WERI-Rb-1 (cell line): ENCODE results near the gene MTUS2.

Experiments used
- DNase-seq: peaks from one replicate; pipeline ENCODE4 v3.0.0-alpha.2; 2020
- H3K27ac ChIP-seq: fragments of 250-450 bp; sonication (Bioruptor Pico); 2 replicates; pipeline ENCODE4 v1.5.1; 2020; ENCODE audit warnings: mild to moderate bottlenecking, moderate library complexity
- H3K27me3 ChIP-seq: fragments of 250-450 bp; sonication (Bioruptor Pico); 2 replicates; pipeline ENCODE4 v1.5.1; 2021; ENCODE audit warnings: mild to moderate bottlenecking, low read depth, moderate library complexity; ENCODE audit not compliant: insufficient read depth, severe bottlenecking
- H3K36me3 ChIP-seq: fragments of 250-450 bp; sonication (Bioruptor Pico); 2 replicates; pipeline ENCODE4 v1.5.1; 2020; ENCODE audit warnings: mild to moderate bottlenecking, moderate library complexity
- H3K4me3 ChIP-seq: 2 replicates; pipeline ENCODE4 v1.5.1; 2011; ENCODE audit warnings: low read depth, mild to moderate bottlenecking, control low read depth, low read length
- H3K9me3 ChIP-seq: fragments of 250-450 bp; sonication (Bioruptor Pico); 2 replicates; pipeline ENCODE4 v1.5.1; 2021; ENCODE audit warnings: mild to moderate bottlenecking, moderate library complexity; ENCODE audit not compliant: severe bottlenecking
- TF ChIP-seq, protein P1 (sequence below): IDR thresholded peaks from 2 replicates; pipeline ENCODE4 v1.5.1; 2011; ENCODE audit warnings: low read depth, mild to moderate bottlenecking, control low read depth, inconsistent platforms, low read length

The MTUS2 gene

DNA sequence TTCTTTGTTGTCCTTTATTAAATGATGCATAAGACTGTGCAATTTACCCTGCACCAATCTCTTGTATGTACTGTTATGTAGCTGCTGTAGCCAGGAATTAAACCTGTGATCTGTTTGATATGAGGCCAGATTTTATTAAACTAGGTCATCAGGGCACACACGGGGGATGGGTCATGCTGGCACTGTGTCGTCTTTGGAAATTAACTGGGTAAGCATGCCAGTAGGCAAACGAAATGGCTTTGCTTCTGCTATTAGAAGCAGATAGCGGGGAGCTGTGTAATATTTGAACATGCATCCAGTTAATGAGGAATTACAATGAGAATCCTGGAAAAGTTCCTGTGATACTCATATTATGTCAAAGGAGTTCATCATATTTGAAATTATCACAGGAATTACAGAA is 23.5 kb downstream of the MTUS2 start:
- Histone ChIP-seq H3K27ac (no peak overlapping the region), H3K4me3 (no peak overlapping the region), H3K9me3 (no peaks in the 10 kb centered on the region), H3K36me3 (no peaks in the 10 kb centered on the region), H3K27me3 (peaks cover 3% of the 10 kb centered on the region)
- TF ChIP-seq, protein P1, sequence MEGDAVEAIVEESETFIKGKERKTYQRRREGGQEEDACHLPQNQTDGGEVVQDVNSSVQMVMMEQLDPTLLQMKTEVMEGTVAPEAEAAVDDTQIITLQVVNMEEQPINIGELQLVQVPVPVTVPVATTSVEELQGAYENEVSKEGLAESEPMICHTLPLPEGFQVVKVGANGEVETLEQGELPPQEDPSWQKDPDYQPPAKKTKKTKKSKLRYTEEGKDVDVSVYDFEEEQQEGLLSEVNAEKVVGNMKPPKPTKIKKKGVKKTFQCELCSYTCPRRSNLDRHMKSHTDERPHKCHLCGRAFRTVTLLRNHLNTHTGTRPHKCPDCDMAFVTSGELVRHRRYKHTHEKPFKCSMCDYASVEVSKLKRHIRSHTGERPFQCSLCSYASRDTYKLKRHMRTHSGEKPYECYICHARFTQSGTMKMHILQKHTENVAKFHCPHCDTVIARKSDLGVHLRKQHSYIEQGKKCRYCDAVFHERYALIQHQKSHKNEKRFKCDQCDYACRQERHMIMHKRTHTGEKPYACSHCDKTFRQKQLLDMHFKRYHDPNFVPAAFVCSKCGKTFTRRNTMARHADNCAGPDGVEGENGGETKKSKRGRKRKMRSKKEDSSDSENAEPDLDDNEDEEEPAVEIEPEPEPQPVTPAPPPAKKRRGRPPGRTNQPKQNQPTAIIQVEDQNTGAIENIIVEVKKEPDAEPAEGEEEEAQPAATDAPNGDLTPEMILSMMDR: no peak
- no peak for DNase-seq

DNA sequence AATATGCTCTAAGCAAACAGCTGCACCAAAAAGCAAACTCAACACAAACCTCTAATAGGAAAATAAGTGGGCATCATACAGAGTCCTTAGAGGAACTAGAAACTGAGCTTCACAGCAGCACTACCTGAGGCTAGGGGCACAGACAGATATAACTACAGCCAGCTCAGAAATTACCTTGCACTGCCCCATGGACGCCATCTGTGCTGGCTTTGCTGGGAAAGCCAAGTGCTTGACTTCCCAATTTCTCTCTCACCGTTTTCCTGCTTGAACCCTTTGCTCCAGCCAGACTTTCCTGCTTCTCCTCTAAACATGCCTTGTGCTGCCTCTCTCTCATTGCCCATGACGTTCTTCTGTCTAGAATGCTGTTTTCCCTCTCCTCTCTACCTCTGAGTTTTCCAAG is 29.3 kb downstream of the MTUS2 start:
- H3K4me3 ChIP-seq: no peak overlapping the region
- no peak for DNase-seq
- H3K27ac ChIP-seq: no peak overlapping the region
- no peaks in the 10 kb centered on the region for H3K9me3 ChIP-seq
- no peaks in the 10 kb centered on the region for H3K27me3 ChIP-seq
- H3K36me3 ChIP-seq: no peaks in the 10 kb centered on the region
- TF ChIP-seq, protein P1: no peak

DNA sequence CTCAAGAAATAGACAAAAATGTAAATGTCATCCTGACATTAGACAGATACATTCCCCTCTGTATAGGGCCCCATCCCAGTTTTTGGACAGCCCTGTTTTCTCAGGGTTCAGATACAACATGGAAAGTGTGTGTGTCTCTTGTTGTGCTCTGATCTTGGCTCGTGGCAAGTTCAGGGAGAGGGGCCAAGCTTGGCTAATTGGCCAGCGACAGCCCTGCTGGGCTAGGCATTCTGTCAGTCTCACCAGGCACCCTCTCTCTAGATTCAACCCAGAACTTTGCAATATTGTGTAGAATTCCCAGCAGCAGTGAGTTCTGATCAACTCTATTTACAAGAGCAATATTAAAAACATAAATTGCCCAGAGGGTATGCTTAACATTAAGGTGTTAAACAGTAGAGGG is 30.1 kb downstream of the MTUS2 start:
- no peak for DNase-seq
- TF ChIP-seq, protein P1: no peak
- Histone ChIP-seq H3K27me3 (no peaks in the 10 kb centered on the region), H3K9me3 (no peaks in the 10 kb centered on the region), H3K36me3 (no peaks in the 10 kb centered on the region), H3K27ac (no peak overlapping the region), H3K4me3 (no peak overlapping the region)

DNA sequence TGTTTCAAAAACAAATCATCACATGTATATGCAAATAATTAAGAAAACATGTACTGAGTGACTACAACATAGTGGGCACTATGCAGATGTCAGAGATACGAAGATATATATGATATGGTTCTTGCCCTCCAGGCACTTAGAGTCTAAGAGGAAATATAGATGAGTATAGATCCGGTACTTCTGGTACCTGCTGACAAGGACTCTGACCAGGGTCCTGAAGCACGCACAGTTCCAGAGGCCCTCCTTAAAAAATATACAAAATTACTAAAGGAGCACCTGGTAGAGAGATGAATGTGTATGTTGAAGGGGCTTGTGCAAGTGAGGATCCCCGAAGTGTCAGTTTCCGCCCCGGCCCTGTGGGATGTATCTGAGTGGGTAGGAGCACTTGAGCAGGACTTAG is 31.3 kb downstream of the MTUS2 start:
- no peaks in the 10 kb centered on the region for H3K36me3 ChIP-seq
- no peak overlapping the region for H3K4me3 ChIP-seq
- H3K27me3 ChIP-seq: no peaks in the 10 kb centered on the region
- H3K9me3 ChIP-seq: no peaks in the 10 kb centered on the region
- TF ChIP-seq, protein P1: no peak
- H3K27ac ChIP-seq: no peak overlapping the region
- no peak for DNase-seq

DNA sequence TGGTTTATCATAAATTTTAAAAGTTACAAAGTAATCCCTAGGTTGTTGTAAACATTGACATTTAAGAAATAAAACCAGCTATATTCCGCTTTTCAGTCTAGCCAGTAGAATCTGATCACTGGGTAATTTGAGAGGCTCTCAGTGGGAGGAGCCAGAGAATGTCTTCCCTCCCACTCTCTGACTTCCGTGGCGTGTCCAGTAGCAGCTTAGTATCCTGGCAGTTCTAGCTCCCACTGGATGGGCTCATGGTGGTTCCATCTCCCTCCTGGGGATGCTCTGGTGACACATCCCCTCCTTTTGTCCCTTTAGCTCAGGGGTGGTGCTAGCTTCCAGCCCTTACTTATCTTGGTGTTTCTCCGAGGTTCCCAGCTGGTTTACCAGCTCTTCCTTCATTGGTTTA is 34.5 kb downstream of the MTUS2 start:
- Histone ChIP-seq H3K27ac (no peak overlapping the region), H3K9me3 (no peaks in the 10 kb centered on the region), H3K4me3 (no peak overlapping the region), H3K27me3 (no peaks in the 10 kb centered on the region), H3K36me3 (no peaks in the 10 kb centered on the region)
- no peak for DNase-seq
- TF ChIP-seq, protein P1: no peak

DNA sequence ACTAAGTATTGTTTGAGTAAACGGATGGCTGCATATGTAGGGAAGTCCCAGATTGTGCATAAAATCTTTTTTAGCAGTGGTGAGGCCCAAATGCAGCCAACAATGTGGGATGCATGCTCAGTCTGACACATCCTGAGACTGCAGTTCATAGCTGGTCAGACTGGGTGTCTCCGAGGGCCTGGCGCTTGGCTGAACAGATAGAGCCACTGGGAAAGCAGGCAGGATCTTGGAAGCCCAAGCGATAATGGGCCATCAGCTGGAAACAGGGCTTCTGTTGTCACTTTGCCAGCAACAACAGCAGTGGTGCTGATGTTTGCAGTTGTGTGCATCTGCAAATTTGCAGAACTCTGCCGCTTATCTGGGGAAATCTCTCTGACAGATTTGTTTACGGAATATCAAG is 36.1 kb downstream of the MTUS2 start:
- no peak overlapping the region for H3K4me3 ChIP-seq
- H3K27me3 ChIP-seq: no peaks in the 10 kb centered on the region
- no peak overlapping the region for H3K27ac ChIP-seq
- no peaks in the 10 kb centered on the region for H3K36me3 ChIP-seq
- DNase-seq: no peak
- TF ChIP-seq, protein P1: no peak
- H3K9me3 ChIP-seq: no peaks in the 10 kb centered on the region
